Esophagus squamous epithelium (tissue), 5 donors: ENCODE measurements around the gene LMTK2. TPM values are rescaled to one million over a fixed set of nuclear protein-coding genes. Genes with fewer than 3 reads are reported as not detected.

Source experiments
- DNase-seq: peaks from one replicate; lab custom pipeline; 2025; lab: John Stamatoyannopoulos, UW
- H3K27ac ChIP-seq, 4 donors: fragments of 200-600 bp; sonication (generic); one replicate each; pipeline ENCODE4 v1.5.1; 2016 to 2019; ENCODE audit warnings: mild to moderate bottlenecking in 1 of 4
- H3K27me3 ChIP-seq, 4 donors: fragments of 200-600 bp; sonication (generic); 1 replicate in 3 of 4; 2 replicates in 1 of 4; pipeline versions ENCODE4 v1.5.1 to v1.6.0; 2017 to 2021; ENCODE audit warnings: antibody characterized with exemption in 1 of 4
- H3K36me3 ChIP-seq, 3 donors: fragments of 200-600 bp; sonication (generic); one replicate each; pipeline ENCODE4 v1.5.1; 2016 to 2019
- H3K4me1 ChIP-seq, 3 donors: fragments of 200-600 bp; sonication (generic); one replicate each; pipeline ENCODE4 v1.5.1; 2017 to 2019
- H3K4me3 ChIP-seq, 4 donors: fragments of 200-600 bp; sonication (generic); 1 replicate in 3 of 4; 2 replicates in 1 of 4; pipeline ENCODE4 v1.5.1; 2016 to 2019; ENCODE audit warnings: mild to moderate bottlenecking in 2 of 4, moderate library complexity in 1 of 4
- H3K9me3 ChIP-seq, 3 donors: fragments of 200-600 bp; sonication (generic); one replicate each; pipeline ENCODE4 v1.5.1; 2016 to 2019
- CTCF ChIP-seq, 6 experiments: fragments of 450-650 bp in 4 of 6; fragments of 200-600 bp in 2 of 6; sonication (generic) in 2 of 6; IDR thresholded peaks; one replicate each; pipeline ENCODE4 v1.5.1; 2016 to 2019; ENCODE audit warnings: antibody characterized with exemption in 6 of 6, mild to moderate bottlenecking in 4 of 6, moderate library complexity in 4 of 6
- POLR2A ChIP-seq, 4 donors: fragments of 450-650 bp; IDR thresholded peaks; one replicate each; pipeline ENCODE4 v1.6.1; 2017; ENCODE audit warnings: antibody characterized with exemption in 4 of 4, mild to moderate bottlenecking in 4 of 4, moderate library complexity in 3 of 4
- WGBS, 2 donors: methylation state at CpG; one replicate each; pipeline ENCODE4 v1.1.5; 2018; 5-methylcytosine and 5-hydroxymethylcytosine counted together
- intact Hi-C: fragments of 100-400 bp; cut with DNase I; formaldehyde crosslinking; loops from one replicate; pipeline ENCODE4 v1.15.0; 2022
- total RNA-seq, 4 donors: library from RNA; depleted of rRNA; stranded (reverse); fragments of >200 nt; gene quantifications; one replicate each; pipeline ENCODE4 v1.1.0, GENCODE V29; 2016
- donor health status: DM: yes; HTN: yes; CAD: no.

Gene LMTK2
- total RNA-seq, 4 donors from 2014 or later = 16.0 to 29.3 (median 20.3) TPM

GRCh38 chr7:98221611-98222532 lies 115.2 kb downstream of the LMTK2 start:
- H3K4me1 ChIP-seq = no peaks in the 10 kb centered on the region
- no peak overlapping the region for H3K4me3 ChIP-seq
- intact Hi-C loops = no loop called here
- H3K9me3 ChIP-seq = no peaks in the 10 kb centered on the region
- no peak overlapping the region for H3K27ac ChIP-seq
- H3K36me3 ChIP-seq = peaks cover 7 to 93% (median 9%) of the 10 kb centered on the region in 3 donors
- WGBS, 2 donors = 95 to 100% methylated on average over 7 to 9 of the region's 34 CpGs
- TF ChIP-seq CTCF (IDR thresholded peaks at IDR 0.05) (no peak), POLR2A (IDR thresholded peaks at IDR 0.05) (no peak)
- DNase-seq = no peak
- no peaks in the 10 kb centered on the region for H3K27me3 ChIP-seq

GRCh38 chr7:98222533-98223195 lies 116.0 kb downstream of the LMTK2 start:
- no peaks in the 10 kb centered on the region for H3K27me3 ChIP-seq
- 100% methylated on average over 2 to 3 of the region's 30 CpGs for WGBS, 2 donors
- H3K4me1 ChIP-seq = no peaks in the 10 kb centered on the region
- no peak overlapping the region for H3K4me3 ChIP-seq
- DNase-seq = no peak
- intact Hi-C loops = no loop called here
- no peaks in the 10 kb centered on the region for H3K9me3 ChIP-seq
- TF ChIP-seq CTCF (IDR thresholded peaks at IDR 0.05) = no peak
- TF ChIP-seq POLR2A (IDR thresholded peaks at IDR 0.05) = no peak
- peaks cover 7 to 93% (median 9%) of the 10 kb centered on the region in 3 donors for H3K36me3 ChIP-seq
- H3K27ac ChIP-seq = no peak overlapping the region

- peaks cover 7 to 93% (median 11%) of the 10 kb centered on the region in 3 donors for H3K36me3 ChIP-seq
- intact Hi-C loops = no loop called here
- WGBS, 2 donors = 77 to 82% methylated on average over 6 to 7 of the region's 15 CpGs
- H3K4me1 ChIP-seq = no peaks in the 10 kb centered on the region
- no peak overlapping the region for H3K27ac ChIP-seq
- no peak overlapping the region for H3K4me3 ChIP-seq
- TF ChIP-seq CTCF (IDR thresholded peaks at IDR 0.05) (no peak), POLR2A (IDR thresholded peaks at IDR 0.05) (no peak)
- H3K9me3 ChIP-seq = no peaks in the 10 kb centered on the region
- no peak for DNase-seq
- no peaks in the 10 kb centered on the region for H3K27me3 ChIP-seq
These were observed 116.8 kb downstream of the LMTK2 start for GRCh38 chr7:98223351-98223897.

- 63 to 70% methylated on average over 1 to 2 of the region's 21 CpGs for WGBS, 2 donors
- no peak for TF ChIP-seq POLR2A (IDR thresholded peaks at IDR 0.05)
- TF ChIP-seq CTCF (IDR thresholded peaks at IDR 0.05) = no peak
- Histone ChIP-seq H3K36me3 (peaks cover 7 to 96% (median 11%) of the 10 kb centered on the region in 3 donors), H3K4me1 (no peaks in the 10 kb centered on the region), H3K4me3 (no peak overlapping the region), H3K9me3 (no peaks in the 10 kb centered on the region), H3K27me3 (no peaks in the 10 kb centered on the region), H3K27ac (no peak overlapping the region)
- DNase-seq = no peak
- intact Hi-C loops = no loop called here
These were observed 117.4 kb downstream of the LMTK2 start for GRCh38 chr7:98223898-98224700.
